Activated naive CD4-positive, alpha-beta T cell treated with anti-CD3 and anti-CD28 coated beads, Interleukin-2, amount 10 ng/mL, durations not matched to agents 7 days and 5 days (primary cell): Measurements from ENCODE around the gene FAM25G.

ENCODE experiments used
- CTCF ChIA-PET: fragments of 350-600 bp; sonication (Branson Sonifier 250); formaldehyde crosslinking; loops from one replicate; lab custom pipeline; 2021; ENCODE audit warnings: antibody characterized with exemption; lab: Charles Lee
- DNase-seq: peaks from one replicate; pipeline ENCODE4 v3.0.0-alpha.2; 2020
- H3K27ac Mint-ChIP-seq: one replicate; pipeline ENCODE4 v1.8.0; 2021; ENCODE audit warnings: mild to moderate bottlenecking, moderate library complexity, mixed read lengths
- H3K27me3 Mint-ChIP-seq: one replicate; pipeline ENCODE4 v1.8.0; 2021; ENCODE audit warnings: mild to moderate bottlenecking, mixed read lengths
- H3K36me3 Mint-ChIP-seq: one replicate; pipeline ENCODE4 v1.8.0; 2021; ENCODE audit warnings: mixed read lengths
- H3K4me1 Mint-ChIP-seq: one replicate; pipeline ENCODE4 v1.8.0; 2021; ENCODE audit warnings: mixed read lengths
- H3K4me3 Mint-ChIP-seq: one replicate; pipeline ENCODE4 v1.8.0; 2021; ENCODE audit warnings: mild to moderate bottlenecking, moderate library complexity, mixed read lengths
- H3K9me3 Mint-ChIP-seq: one replicate; pipeline ENCODE4 v1.8.0; 2021; ENCODE audit warnings: mixed read lengths

FAM25G gene

GRCh38 chr10:47447209-47447608 is 44.3 kb downstream of the FAM25G start:
- DNase-seq, result no peak
- Mint-ChIP-seq H3K27me3 (peaks cover 6% of the 10 kb centered on the region), H3K4me1 (no peaks in the 10 kb centered on the region), H3K27ac (no peak overlapping the region), H3K9me3 (peaks cover 9% of the 10 kb centered on the region), H3K36me3 (no peaks in the 10 kb centered on the region), H3K4me3 (no peak overlapping the region)
- CTCF ChIA-PET, result no interaction called here

- peaks cover 9% of the 10 kb centered on the region for H3K9me3 Mint-ChIP-seq
Observed at GRCh38 chr10:47445720-47446119, 45.8 kb downstream of the FAM25G start.

GRCh38 chr10:47444047-47444446 is 47.5 kb downstream of the FAM25G start:
- H3K9me3 Mint-ChIP-seq, result peaks cover 9% of the 10 kb centered on the region
- H3K27ac Mint-ChIP-seq, result no peak overlapping the region
- no peak for DNase-seq
- CTCF ChIA-PET, result no interaction called here
- no peaks in the 10 kb centered on the region for H3K36me3 Mint-ChIP-seq
- H3K4me3 Mint-ChIP-seq, result no peak overlapping the region
- peaks cover 19% of the 10 kb centered on the region for H3K27me3 Mint-ChIP-seq
- H3K4me1 Mint-ChIP-seq, result no peaks in the 10 kb centered on the region

More at GRCh38 chr10:47445720-47446119, 45.8 kb downstream of the FAM25G start:
- Mint-ChIP-seq H3K27me3 (peaks cover 9% of the 10 kb centered on the region), H3K36me3 (no peaks in the 10 kb centered on the region), H3K4me1 (no peaks in the 10 kb centered on the region), H3K4me3 (no peak overlapping the region), H3K27ac (no peak overlapping the region)
- no peak for DNase-seq
- CTCF ChIA-PET, result no interaction called here

- Mint-ChIP-seq H3K27ac (no peak overlapping the region), H3K36me3 (no peaks in the 10 kb centered on the region), H3K9me3 (peaks cover 9% of the 10 kb centered on the region), H3K4me1 (no peaks in the 10 kb centered on the region), H3K4me3 (no peak overlapping the region), H3K27me3 (peaks cover 19% of the 10 kb centered on the region)
- CTCF ChIA-PET, result no interaction called here
- DNase-seq, result no peak
Observed at GRCh38 chr10:47443145-47443544, 48.4 kb downstream of the FAM25G start.

- no peak overlapping the region for H3K4me3 Mint-ChIP-seq
Observed at GRCh38 chr10:47442351-47442750, 49.1 kb downstream of the FAM25G start.

GRCh38 chr10:47441938-47442337 is 49.6 kb downstream of the FAM25G start:
- H3K27ac Mint-ChIP-seq, result no peak overlapping the region
- H3K4me1 Mint-ChIP-seq, result no peaks in the 10 kb centered on the region
- H3K27me3 Mint-ChIP-seq, result peaks cover 19% of the 10 kb centered on the region
- H3K9me3 Mint-ChIP-seq, result peaks cover 9% of the 10 kb centered on the region
- no peak overlapping the region for H3K4me3 Mint-ChIP-seq
- CTCF ChIA-PET, result no interaction called here
- no peaks in the 10 kb centered on the region for H3K36me3 Mint-ChIP-seq
- no peak for DNase-seq

More at GRCh38 chr10:47442351-47442750, 49.1 kb downstream of the FAM25G start:
- no peaks in the 10 kb centered on the region for H3K36me3 Mint-ChIP-seq
- CTCF ChIA-PET, result no interaction called here
- no peak overlapping the region for H3K27ac Mint-ChIP-seq
- H3K27me3 Mint-ChIP-seq, result peaks cover 19% of the 10 kb centered on the region
- no peaks in the 10 kb centered on the region for H3K4me1 Mint-ChIP-seq
- DNase-seq, result no peak
- peaks cover 9% of the 10 kb centered on the region for H3K9me3 Mint-ChIP-seq

GRCh38 chr10:47440207-47440606 is 51.3 kb downstream of the FAM25G start:
- CTCF ChIA-PET, result no interaction called here
- no peak for DNase-seq
- Mint-ChIP-seq H3K27me3 (peaks cover 19% of the 10 kb centered on the region), H3K9me3 (peaks cover 1% of the 10 kb centered on the region), H3K36me3 (no peaks in the 10 kb centered on the region), H3K27ac (no peak overlapping the region), H3K4me3 (no peak overlapping the region), H3K4me1 (no peaks in the 10 kb centered on the region)

GRCh38 chr10:47438857-47439474 is 52.5 kb downstream of the FAM25G start:
- CTCF ChIA-PET, result no interaction called here
- no peak overlapping the region for H3K27ac Mint-ChIP-seq
- no peaks in the 10 kb centered on the region for H3K4me1 Mint-ChIP-seq
- no peak overlapping the region for H3K4me3 Mint-ChIP-seq
- no peaks in the 10 kb centered on the region for H3K9me3 Mint-ChIP-seq
- DNase-seq, result no peak
- peaks cover 19% of the 10 kb centered on the region for H3K27me3 Mint-ChIP-seq
- no peaks in the 10 kb centered on the region for H3K36me3 Mint-ChIP-seq
